Activated CD4-positive, CD25-positive, alpha-beta regulatory T cell treated with anti-CD3 and anti-CD28 coated beads, Interleukin-2, amount 50 U/mL, for 24 hours (primary cell): ENCODE results near the gene RDH12.
A peak's percentile ranks its signal among the peaks of the same experiment; 100 is the strongest.
"Not testable (repeated sequence)": the region's sequence is repeated elsewhere in the genome, so short reads cannot be mapped to it uniquely, and the experiment has no call there.

Source experiments
- ATAC-seq, 2 donors: fragments of 150-1000 bp; cut with Tn5 transposase; one replicate each; pipeline ENCODE4 v1.10.0; 2021; ENCODE audit warnings: mild to moderate bottlenecking in 1 of 2, moderate library complexity in 1 of 2

Gene RDH12

GRCh38 chr14:67701492-67701891 lies at the start of gene RDH12:
Gene RDH12, plus strand, starts transcription at chr14:67701886. Its CDS starts 20,757 bp downstream, at chr14:67722643.
- ATAC-seq: not testable (repeated sequence)

- ATAC-seq: no peak
Measured at GRCh38 chr14:67652189-67652588, 49.5 kb upstream of the RDH12 start.

GRCh38 chr14:67653651-67654280 lies 47.9 kb upstream of the RDH12 start:
- no peak for ATAC-seq

- no peak for ATAC-seq
Measured at GRCh38 chr14:67663633-67664032, 38.1 kb upstream of the RDH12 start.

GRCh38 chr14:67665868-67666267 lies 35.8 kb upstream of the RDH12 start:
- no peak for ATAC-seq

- peak; percentile 78 for ATAC-seq
Measured at GRCh38 chr14:67666750-67667449, 34.8 kb upstream of the RDH12 start.

- ATAC-seq: peak; percentile 39 to 55
Measured at GRCh38 chr14:67668559-67668958, 33.1 kb upstream of the RDH12 start.

- ATAC-seq: no peak
Measured at GRCh38 chr14:67673451-67673850, 28.2 kb upstream of the RDH12 start.

GRCh38 chr14:67674139-67674479 lies 27.6 kb upstream of the RDH12 start:
- ATAC-seq: peak; percentile 52 to 59

GRCh38 chr14:67674480-67675218 lies 27.0 kb upstream of the RDH12 start, which contains the start of gene VTI1B:
Gene VTI1B, minus strand, starts transcription at chr14:67674632. Its CDS starts 143 bp downstream, at chr14:67674489.
- ATAC-seq: peak; percentile 95

GRCh38 chr14:67675219-67675582 lies 26.5 kb upstream of the RDH12 start:
- no peak for ATAC-seq

- ATAC-seq: no peak
Measured at GRCh38 chr14:67679006-67679405, 22.7 kb upstream of the RDH12 start.

GRCh38 chr14:67680121-67680602 lies 21.5 kb upstream of the RDH12 start:
- peak; percentile 100 for ATAC-seq

- ATAC-seq: no peak
Measured at GRCh38 chr14:67680941-67681340, 20.7 kb upstream of the RDH12 start.

- ATAC-seq: no peak
Measured at GRCh38 chr14:67683842-67684241, 17.8 kb upstream of the RDH12 start.

- no peak for ATAC-seq
Measured at GRCh38 chr14:67690011-67690410, 11.7 kb upstream of the RDH12 start.

GRCh38 chr14:67694791-67695393 lies 6.8 kb upstream of the RDH12 start:
- peak; percentile 87 to 91 for ATAC-seq

- ATAC-seq: peak; percentile 89 to 90
Measured at GRCh38 chr14:67695394-67695949, 6.2 kb upstream of the RDH12 start, which contains the start of gene RDH11. Gene RDH11, minus strand, starts transcription at chr14:67695764. Its CDS starts 61 bp downstream, at chr14:67695703.

GRCh38 chr14:67697006-67697405 lies 4.7 kb upstream of the RDH12 start:
- no peak for ATAC-seq

- ATAC-seq: no peak
Measured at GRCh38 chr14:67698179-67698578, 3.5 kb upstream of the RDH12 start.

- ATAC-seq: no peak
Measured at GRCh38 chr14:67703997-67704396, 2.3 kb downstream of the RDH12 start.

- ATAC-seq: peak in 1 of 2 donors; percentile 51
Measured at GRCh38 chr14:67704484-67705089, 2.9 kb downstream of the RDH12 start.
